GM12878 (cell line): ENCODE results near the gene PRRC2B. TPM values are rescaled to one million over a fixed set of nuclear protein-coding genes. Genes with fewer than 3 reads are reported as not detected.

Experiments used
- ATAC-seq: fragments of 200-7000 bp; cut with Tn5 transposase; 3 replicates; pipeline ENCODE4 v1.9.1; 2020; ENCODE audit warnings: mild to moderate bottlenecking, moderate library complexity
- BruUV-seq: library from RNA; stranded (reverse); fragments of 400-500 nt; replicated peaks from 2 replicates; lab custom pipeline; 2021; lab: Mats Ljungman, UMichigan
- CTCF ChIA-PET: fragments of 300-600 bp; sonication (Branson Sonifier 250); formaldehyde crosslinking; extraction: SDS; loops from one replicate; lab custom pipeline; 2021; ENCODE audit warnings: inconsistent platforms; lab: Yijun Ruan, JAX
- POLR2A ChIA-PET: fragments of 350-600 bp; formaldehyde crosslinking; extraction: SDS; loops from one replicate; lab custom pipeline; 2021; ENCODE audit warnings: inconsistent platforms; lab: Charles Lee
- RAD21 ChIA-PET: fragments of 300-600 bp; sonication (Branson Sonifier 250); formaldehyde crosslinking; loops from one replicate; lab custom pipeline; 2023; ENCODE audit warnings: antibody characterized with exemption; ENCODE audit not compliant: unreplicated experiment; lab: Charles Lee
- SMC1A ChIA-PET: fragments of 300-600 bp; sonication (Branson Sonifier 250); formaldehyde crosslinking; loops from one replicate; lab custom pipeline; 2023; ENCODE audit not compliant: unreplicated experiment, uncharacterized antibody; lab: Charles Lee
- DNase-seq: peaks from one replicate; pipeline ENCODE4 v3.0.0-alpha.2; 2011; ENCODE audit warnings: low read depth, low spot score
- FAIRE-seq: peaks from 3 replicates; lab custom pipeline; 2011; peaks lifted over from hg19 to GRCh38; lab: Jason Lieb, UNC
- H2AFZ ChIP-seq: 2 replicates; pipeline ENCODE4 v1.6.0; 2011; ENCODE audit warnings: low read depth, low read length, control low read depth; ENCODE audit not compliant: control insufficient read depth
- H3K27ac ChIP-seq: 2 replicates; pipeline ENCODE4 v1.5.1; 2011; ENCODE audit warnings: control low read depth; ENCODE audit not compliant: control insufficient read depth, insufficient read depth
- H3K27me3 ChIP-seq, 2 experiments: replicated peaks in 1 of 2; 2 replicates each; pipeline versions ENCODE4 v1.6.0 to v1.6.1; 2011; ENCODE audit warnings: low read length in 1 of 2; ENCODE audit not compliant: control insufficient read depth in 2 of 2, insufficient read depth in 2 of 2
- H3K36me3 ChIP-seq, 2 experiments: 2 replicates each; pipeline ENCODE4 v1.5.1; 2011; ENCODE audit warnings: low read length in 1 of 2; ENCODE audit not compliant: control insufficient read depth in 2 of 2, insufficient read depth in 2 of 2
- H3K4me1 ChIP-seq: 2 replicates; pipeline ENCODE4 v1.6.1; 2011; ENCODE audit warnings: mild to moderate bottlenecking, low read length, moderate library complexity, mixed read lengths; ENCODE audit not compliant: control insufficient read depth, insufficient read depth
- H3K4me2 ChIP-seq: 2 replicates; pipeline ENCODE4 v1.6.0; 2011; ENCODE audit warnings: control low read depth; ENCODE audit not compliant: control insufficient read depth, insufficient read depth
- H3K4me3 ChIP-seq: fragments of 200-600 bp; sonication (generic); 2 replicates; pipeline ENCODE4 v1.5.1; 2016
- H3K79me2 ChIP-seq: 2 replicates; pipeline ENCODE4 v1.6.0; 2011; ENCODE audit warnings: low read length; ENCODE audit not compliant: control insufficient read depth, insufficient read depth
- H3K9ac ChIP-seq: 2 replicates; pipeline ENCODE4 v1.8.0; 2011; ENCODE audit warnings: low read length, control low read depth, mixed read lengths; ENCODE audit not compliant: control insufficient read depth, insufficient read depth
- H3K9me3 ChIP-seq: replicated peaks from 3 replicates; pipeline ENCODE4 v1.5.1; 2011; ENCODE audit warnings: mild to moderate bottlenecking, low read length; ENCODE audit not compliant: control insufficient read depth, insufficient read depth
- H4K20me1 ChIP-seq: 2 replicates; pipeline ENCODE4 v1.6.0; 2011; ENCODE audit not compliant: control insufficient read depth, insufficient read depth
- BRCA1 ChIP-seq: IDR thresholded peaks from 2 replicates; pipeline ENCODE4 v1.6.1; 2011; ENCODE audit warnings: low read depth, low read length, improper control_type of control experiment
- CBX3 ChIP-seq: fragments of 200-600 bp; sonication (generic); IDR thresholded peaks from 2 replicates; pipeline ENCODE4 v1.6.1; 2016; ENCODE audit warnings: low read depth, borderline replicate concordance
- KDM1A ChIP-seq: fragments of 200-600 bp; sonication (generic); IDR thresholded peaks from 2 replicates; pipeline ENCODE4 v1.6.1; 2016; ENCODE audit warnings: borderline replicate concordance
- MTA2 ChIP-seq: fragments of 450-650 bp; IDR thresholded peaks from 2 replicates; pipeline ENCODE4 v1.6.1; 2016; ENCODE audit warnings: low read depth, mild to moderate bottlenecking, moderate library complexity
- NFIC ChIP-seq: IDR thresholded peaks from 2 replicates; pipeline ENCODE4 v1.6.1; 2012; ENCODE audit warnings: low read depth, mild to moderate bottlenecking, inconsistent platforms, low read length, moderate library complexity
- RAD21 ChIP-seq: IDR thresholded peaks from 2 replicates; pipeline ENCODE4 v1.6.1; 2011; ENCODE audit warnings: mild to moderate bottlenecking, low read depth, low read length, moderate library complexity; ENCODE audit not compliant: insufficient read depth
- RBBP5 ChIP-seq: fragments of 200-600 bp; sonication (generic); conservative IDR thresholded peaks from 2 replicates; pipeline ENCODE4 v1.6.1; 2016
- RCOR1 ChIP-seq: conservative IDR thresholded peaks from 2 replicates; pipeline ENCODE4 v1.6.1; 2012; ENCODE audit warnings: low read depth, low read length, improper control_type of control experiment
- SRF ChIP-seq, 2 experiments: IDR thresholded peaks; 2 replicates each; pipeline ENCODE4 v1.6.1; 2011; ENCODE audit warnings: low read depth in 2 of 2, low read length in 2 of 2, mild to moderate bottlenecking in 1 of 2, moderate library complexity in 1 of 2
- STAT3 ChIP-seq: IDR thresholded peaks from 2 replicates; pipeline ENCODE4 v1.6.1; 2011; ENCODE audit warnings: low read depth, low read length, improper control_type of control experiment
- TCF7 ChIP-seq: IDR thresholded peaks from 2 replicates; pipeline ENCODE4 v1.6.1; 2014; ENCODE audit warnings: antibody characterized with exemption, borderline replicate concordance
- ZNF592 ChIP-seq: fragments of 450-650 bp; IDR thresholded peaks from 2 replicates; pipeline ENCODE4 v1.6.1; 2017; ENCODE audit warnings: mild to moderate bottlenecking, moderate library complexity
- WGBS: methylation state at CpG from one replicate; pipeline ENCODE4 v1.1.6; 2016; ENCODE audit warnings: low lambda C conversion rate; ENCODE audit not compliant: insufficient replicate concordance, insufficient coverage; ENCODE audit errors: missing lambda C conversion rate; 5-methylcytosine and 5-hydroxymethylcytosine counted together
- in situ Hi-C: fragments of 300-500 bp; cut with MboI; formaldehyde crosslinking; loops from 9 replicates; pipeline ENCODE4 v1.14.3; 2018; ENCODE audit warnings: mixed read lengths
- intact Hi-C: fragments of 100-400 bp; cut with micrococcal nuclease; formaldehyde crosslinking; loops from one replicate; pipeline ENCODE4 v1.14.2; 2022; ENCODE audit not compliant: unreplicated experiment
- polyA plus RNA-seq, 11 experiments: library from polyadenylated mRNA; depleted of rRNA in 4 of 11; unstranded in 6 of 11; stranded (reverse) in 5 of 11; fragments of >200 nt; fragmentation: Nextera tagmentation in 4 of 11; fragmentation: Illumina TruSeq in 1 of 11; extraction: Ambion mirVana in 4 of 11; extraction: Trizol in 1 of 11; gene quantifications; 1 replicate in 1 of 11; 2 replicates in 10 of 11; pipeline versions ENCODE4 v1.2.1 to v1.2.3, GENCODE V29; 2011 to 2016; ENCODE audit warnings: inconsistent platforms in 2 of 11, missing spikeins in 2 of 11, low read depth in 1 of 11
- total RNA-seq, 4 experiments: library from RNA; depleted of rRNA in 3 of 4; stranded (reverse); fragments of >200 nt in 3 of 4; fragmentation: Illumina TruSeq in 1 of 4; extraction: Trizol in 1 of 4; gene quantifications; 2 replicates each; pipeline versions ENCODE4 v1.2.1 to v1.2.3, GENCODE V29; 2013 to 2021
- TF ChIP-seq, protein P1 (sequence below): IDR thresholded peaks from 2 replicates; pipeline ENCODE4 v1.6.1; 2012; ENCODE audit warnings: low read depth, low read length, improper control_type of control experiment
- TF ChIP-seq, protein P2 (sequence below): fragments of 450-650 bp; IDR thresholded peaks from 2 replicates; pipeline ENCODE4 v1.6.1; 2017; ENCODE audit warnings: low read depth, mild to moderate bottlenecking, moderate library complexity

Gene PRRC2B
- total and polyA plus RNA-seq, 10 of the 15 experiments (the other 5 are each of a cell fraction or from before 2014, with no cell fraction given): 0.84 to 155 (median 28.7) TPM

DNA sequence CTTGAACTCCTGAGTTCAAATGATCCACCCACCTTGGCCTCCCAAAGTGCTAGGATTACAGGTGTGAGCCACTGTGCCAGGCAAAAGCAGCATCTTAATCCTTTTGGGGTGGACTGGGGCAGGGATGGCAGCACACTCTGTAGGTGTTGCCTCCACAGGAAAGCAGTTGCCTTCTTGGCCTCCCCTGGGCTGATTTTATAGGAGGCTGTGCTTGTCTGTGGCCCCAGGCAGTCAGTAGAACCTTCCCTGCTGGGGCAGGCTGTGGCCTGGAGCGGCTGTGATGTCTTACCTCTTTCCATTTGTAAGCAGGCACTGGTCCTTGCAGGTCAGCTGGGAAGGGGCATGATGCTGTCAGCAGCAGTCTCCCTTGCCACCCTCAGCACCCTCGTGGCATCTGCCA, 49.8 kb downstream of the PRRC2B start:
- TF ChIP-seq ZNF592 (no peak), CBX3 (no peak), RCOR1 (no peak), NFIC (no peak), RBBP5 (no peak), KDM1A (no peak), TCF7 (no peak), SRF (IDR thresholded peaks at IDR 0.05; ENCODE audit: low read depth in 2 of 2, low read length in 2 of 2) (no peak), STAT3 (no peak), MTA2 (no peak), RAD21 (no peak), BRCA1 (no peak)
- TF ChIP-seq, protein P1, sequence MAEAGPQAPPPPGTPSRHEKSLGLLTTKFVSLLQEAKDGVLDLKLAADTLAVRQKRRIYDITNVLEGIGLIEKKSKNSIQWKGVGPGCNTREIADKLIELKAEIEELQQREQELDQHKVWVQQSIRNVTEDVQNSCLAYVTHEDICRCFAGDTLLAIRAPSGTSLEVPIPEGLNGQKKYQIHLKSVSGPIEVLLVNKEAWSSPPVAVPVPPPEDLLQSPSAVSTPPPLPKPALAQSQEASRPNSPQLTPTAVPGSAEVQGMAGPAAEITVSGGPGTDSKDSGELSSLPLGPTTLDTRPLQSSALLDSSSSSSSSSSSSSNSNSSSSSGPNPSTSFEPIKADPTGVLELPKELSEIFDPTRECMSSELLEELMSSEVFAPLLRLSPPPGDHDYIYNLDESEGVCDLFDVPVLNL: no peak
- TF ChIP-seq, protein P2, sequence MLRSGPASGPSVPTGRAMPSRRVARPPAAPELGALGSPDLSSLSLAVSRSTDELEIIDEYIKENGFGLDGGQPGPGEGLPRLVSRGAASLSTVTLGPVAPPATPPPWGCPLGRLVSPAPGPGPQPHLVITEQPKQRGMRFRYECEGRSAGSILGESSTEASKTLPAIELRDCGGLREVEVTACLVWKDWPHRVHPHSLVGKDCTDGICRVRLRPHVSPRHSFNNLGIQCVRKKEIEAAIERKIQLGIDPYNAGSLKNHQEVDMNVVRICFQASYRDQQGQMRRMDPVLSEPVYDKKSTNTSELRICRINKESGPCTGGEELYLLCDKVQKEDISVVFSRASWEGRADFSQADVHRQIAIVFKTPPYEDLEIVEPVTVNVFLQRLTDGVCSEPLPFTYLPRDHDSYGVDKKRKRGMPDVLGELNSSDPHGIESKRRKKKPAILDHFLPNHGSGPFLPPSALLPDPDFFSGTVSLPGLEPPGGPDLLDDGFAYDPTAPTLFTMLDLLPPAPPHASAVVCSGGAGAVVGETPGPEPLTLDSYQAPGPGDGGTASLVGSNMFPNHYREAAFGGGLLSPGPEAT: no peak
- WGBS: 92% methylated on average over 2 of the region's 2 CpGs
- H3K27me3 ChIP-seq: no peaks in the 10 kb centered on the region
- no peak overlapping the region for H3K4me2 ChIP-seq
- ChIA-PET SMC1A (no interaction called here), RAD21 (no interaction called here), POLR2A (no interaction called here), CTCF (no interaction called here)
- H4K20me1 ChIP-seq: no peaks in the 10 kb centered on the region
- DNase-seq: no peak
- in situ Hi-C loops: no loop called here
- H3K4me3 ChIP-seq: no peak overlapping the region
- H3K79me2 ChIP-seq: no peaks in the 10 kb centered on the region
- H3K9me3 ChIP-seq: no peaks in the 10 kb centered on the region
- H3K4me1 ChIP-seq: peaks cover 7% of the 10 kb centered on the region; the same call in 1 of the 2 replicates
- no peak overlapping the region for H2AFZ ChIP-seq
- no peak for ATAC-seq
- intact Hi-C loops: no loop called here
- H3K36me3 ChIP-seq: peaks cover 42 to 55% of the 10 kb centered on the region in 2 experiments
- no peak for FAIRE-seq
- H3K9ac ChIP-seq: no peak overlapping the region
- BruUV-seq: no TSS peak
- no peak overlapping the region for H3K27ac ChIP-seq
